GM19023 (cell line): ENCODE data around the gene PLEKHA5.
A peak's percentile ranks its signal among the peaks of the same experiment; 100 is the strongest.
"Not testable (repeated sequence)": the region's sequence is repeated elsewhere in the genome, so short reads cannot be mapped to it uniquely, and the experiment has no call there.

ENCODE experiments used
- ATAC-seq: cut with Tn5 transposase; IDR thresholded peaks from one replicate; pipeline ENCODE4 v1.9.1; 2021; ENCODE audit warnings: mild to moderate bottlenecking, moderate library complexity; ENCODE audit not compliant: unreplicated experiment

Gene PLEKHA5

DNA sequence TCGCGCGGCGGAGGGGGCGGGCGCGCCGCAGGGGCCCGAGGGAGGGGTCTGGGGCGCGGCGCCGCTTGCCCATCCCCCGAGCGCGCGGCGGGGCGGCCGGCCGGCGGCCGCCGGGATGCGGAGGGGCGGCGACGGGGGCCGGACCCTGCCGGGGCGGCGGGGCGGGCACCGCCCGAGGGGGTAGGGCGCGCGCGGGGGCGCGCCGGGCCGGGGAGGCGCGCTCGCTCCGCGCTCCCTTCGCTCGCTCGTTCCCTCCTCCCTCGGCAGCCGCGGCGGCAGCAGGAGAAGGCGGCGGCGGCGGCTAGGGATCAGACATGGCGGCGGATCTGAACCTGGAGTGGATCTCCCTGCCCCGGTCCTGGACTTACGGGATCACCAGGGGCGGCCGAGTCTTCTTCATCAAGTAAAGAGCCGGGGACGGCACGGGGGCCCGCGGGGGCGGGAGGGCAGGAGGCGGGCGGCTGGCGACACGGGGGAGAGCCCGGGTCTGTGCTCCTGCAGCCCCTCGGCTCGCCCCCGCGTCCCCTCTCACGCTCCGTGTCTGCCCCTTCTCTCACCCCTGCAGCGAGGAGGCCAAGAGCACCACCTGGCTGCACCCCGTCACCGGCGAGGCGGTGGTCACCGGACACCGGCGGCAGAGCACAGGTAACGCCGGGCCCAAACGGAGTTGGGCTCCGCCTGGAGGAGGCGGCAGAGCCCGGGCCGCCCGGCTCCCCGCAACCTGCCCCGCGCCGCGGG lies at the start of gene PLEKHA5:
PLEKHA5 (plus strand) TSS at position 248 of the 738 bp plus-strand sequence; CDS start at position 315, 67 bp downstream.
- peak; percentile 51 for ATAC-seq

GRCh38 chr12:19080918-19081317 lies 48.6 kb upstream of the PLEKHA5 start:
- ATAC-seq: no peak

GRCh38 chr12:19082365-19082911 lies 47.1 kb upstream of the PLEKHA5 start:
- ATAC-seq: no peak

DNA sequence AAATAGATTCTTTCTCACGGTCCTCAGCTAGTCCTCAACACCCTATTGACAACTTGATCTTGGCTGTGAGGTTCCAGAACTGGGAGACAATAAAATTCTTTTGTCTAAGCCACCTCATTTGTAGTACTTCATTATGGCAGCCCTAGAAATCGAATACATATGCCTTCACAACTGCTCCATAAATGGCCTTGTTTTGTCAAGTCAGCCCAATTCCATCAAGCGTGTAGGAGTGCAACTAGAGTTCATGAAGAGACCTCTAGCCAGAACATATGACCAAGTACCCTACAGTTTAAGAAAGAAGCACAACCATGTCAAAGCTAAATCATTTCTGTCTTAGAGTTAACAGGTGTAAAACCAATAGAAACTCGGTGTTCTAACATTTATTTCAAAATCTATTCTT lies 45.0 kb upstream of the PLEKHA5 start:
- ATAC-seq: no peak

- no peak for ATAC-seq
Measured at GRCh38 chr12:19085090-19085489, 44.4 kb upstream of the PLEKHA5 start.

GRCh38 chr12:19088606-19089005 lies 40.9 kb upstream of the PLEKHA5 start:
- ATAC-seq: no peak

DNA sequence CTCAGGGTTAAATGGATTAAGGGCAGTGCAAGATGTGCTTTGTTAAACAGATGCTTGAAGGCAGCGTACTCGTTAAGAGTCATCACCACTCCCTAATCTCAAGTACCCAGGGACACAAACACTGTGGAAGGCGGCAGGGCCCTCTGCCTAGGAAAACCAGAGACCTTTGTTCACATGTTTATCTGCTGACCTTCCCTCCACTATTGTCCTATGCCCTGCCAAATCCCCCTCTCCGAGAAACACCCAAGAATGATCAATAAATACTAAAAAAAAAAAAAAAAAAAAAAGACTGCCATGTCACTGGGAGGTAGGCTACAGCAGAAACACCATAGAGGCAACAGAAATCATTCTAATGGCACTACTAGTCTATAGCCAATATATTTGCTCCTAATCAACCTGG lies 37.1 kb upstream of the PLEKHA5 start:
- not testable (repeated sequence) for ATAC-seq

GRCh38 chr12:19093218-19093617 lies 36.3 kb upstream of the PLEKHA5 start:
- no peak for ATAC-seq

DNA sequence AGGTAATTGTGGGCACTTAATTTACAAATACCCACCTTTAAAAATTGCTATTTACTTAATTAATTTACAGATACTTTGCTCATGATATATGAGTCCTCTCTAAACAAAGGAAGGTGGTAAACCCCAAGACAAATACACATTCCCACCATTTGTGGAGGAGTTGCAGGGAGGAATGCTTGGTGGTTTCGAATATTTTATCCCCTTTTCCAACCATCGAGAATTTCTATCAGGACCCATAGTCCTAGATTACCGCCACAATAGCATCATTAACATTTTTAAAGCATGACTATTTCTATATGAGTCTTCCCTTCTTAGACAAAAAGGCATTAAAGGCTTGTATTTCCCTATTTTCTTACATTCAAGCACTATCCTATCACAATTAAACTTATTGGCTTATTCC lies 34.2 kb upstream of the PLEKHA5 start:
- no peak for ATAC-seq

- no peak for ATAC-seq
Measured at GRCh38 chr12:19095756-19096480, 33.6 kb upstream of the PLEKHA5 start.

DNA sequence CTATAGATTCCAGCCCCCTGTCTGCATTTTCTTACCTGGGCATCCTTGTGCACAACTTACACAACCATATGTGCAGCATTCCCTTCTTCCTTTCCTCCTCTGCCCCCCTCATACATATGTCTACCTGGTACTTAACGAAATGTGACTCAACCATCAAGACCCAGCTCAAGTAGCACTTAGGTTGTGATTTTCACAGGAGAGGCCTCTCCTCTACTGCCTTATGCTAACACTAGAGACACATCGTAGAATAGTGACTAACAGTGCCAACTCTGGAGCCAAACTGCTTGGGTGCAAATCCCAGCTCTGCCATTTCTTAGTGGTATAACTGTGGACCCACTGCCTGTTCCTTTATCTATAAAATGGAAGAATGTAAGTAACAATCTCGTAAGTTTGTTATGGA lies 24.1 kb upstream of the PLEKHA5 start:
- ATAC-seq: no peak

DNA sequence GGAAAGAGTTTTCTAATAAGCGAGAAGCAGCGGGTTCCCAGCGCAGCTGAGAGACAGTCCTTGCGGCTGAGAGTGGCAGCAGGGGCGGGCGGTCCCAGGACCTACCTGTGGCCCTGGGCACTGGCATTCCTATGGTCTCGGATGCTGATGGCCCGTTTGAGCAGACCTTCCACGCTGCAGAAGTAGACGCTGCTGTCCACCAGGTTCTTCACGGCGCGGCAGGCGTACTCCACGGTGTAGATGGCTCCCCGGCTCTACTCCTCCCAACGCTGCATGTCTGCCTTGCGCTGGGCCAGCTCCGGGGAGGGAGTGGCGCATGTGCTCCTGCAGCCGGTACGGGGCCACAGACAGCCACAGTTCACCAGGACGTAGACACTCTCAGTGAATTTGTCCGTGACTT lies 21.8 kb upstream of the PLEKHA5 start:
- no peak for ATAC-seq

DNA sequence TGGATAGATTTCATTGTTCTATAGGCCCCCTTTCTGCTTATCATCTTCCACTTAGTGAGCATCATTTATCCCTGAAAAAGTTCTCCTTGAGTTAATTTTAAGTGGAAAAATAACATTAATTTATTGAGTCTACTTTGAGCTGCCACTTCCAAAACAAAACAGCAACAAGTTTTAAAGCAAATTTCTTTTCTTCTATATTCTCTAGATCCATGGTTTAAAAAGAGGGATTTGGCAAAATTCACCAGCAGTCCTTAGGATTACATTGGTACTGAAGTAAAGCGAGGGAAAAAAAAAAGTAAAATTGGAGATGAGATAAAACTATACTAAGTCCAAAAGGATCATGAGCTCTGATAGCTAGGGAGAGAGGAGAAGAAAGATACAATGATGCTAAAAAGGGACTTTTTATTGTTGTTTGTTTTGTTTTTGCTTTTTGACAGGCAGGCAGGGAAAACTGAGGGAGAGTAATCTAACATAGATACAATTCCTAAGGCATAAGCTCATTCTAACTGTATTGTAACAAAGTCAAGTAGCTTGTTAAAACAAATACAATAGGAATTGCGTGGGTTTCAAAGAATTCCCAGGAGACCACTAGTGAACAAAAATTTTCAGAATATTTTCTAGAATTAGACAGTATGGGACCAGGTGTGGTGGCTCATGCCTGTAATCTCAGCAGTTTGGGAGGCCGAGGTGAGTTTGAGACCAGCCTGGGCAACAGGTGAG lies 19.2 kb upstream of the PLEKHA5 start:
- ATAC-seq: no peak

GRCh38 chr12:19113464-19113863 lies 16.1 kb upstream of the PLEKHA5 start:
- no peak for ATAC-seq

GRCh38 chr12:19115285-19115684 lies 14.2 kb upstream of the PLEKHA5 start:
- ATAC-seq: no peak

- no peak for ATAC-seq
Measured at GRCh38 chr12:19119440-19119839, 10.1 kb upstream of the PLEKHA5 start.

- no peak for ATAC-seq
Measured at GRCh38 chr12:19120795-19121194, 8.7 kb upstream of the PLEKHA5 start.

DNA sequence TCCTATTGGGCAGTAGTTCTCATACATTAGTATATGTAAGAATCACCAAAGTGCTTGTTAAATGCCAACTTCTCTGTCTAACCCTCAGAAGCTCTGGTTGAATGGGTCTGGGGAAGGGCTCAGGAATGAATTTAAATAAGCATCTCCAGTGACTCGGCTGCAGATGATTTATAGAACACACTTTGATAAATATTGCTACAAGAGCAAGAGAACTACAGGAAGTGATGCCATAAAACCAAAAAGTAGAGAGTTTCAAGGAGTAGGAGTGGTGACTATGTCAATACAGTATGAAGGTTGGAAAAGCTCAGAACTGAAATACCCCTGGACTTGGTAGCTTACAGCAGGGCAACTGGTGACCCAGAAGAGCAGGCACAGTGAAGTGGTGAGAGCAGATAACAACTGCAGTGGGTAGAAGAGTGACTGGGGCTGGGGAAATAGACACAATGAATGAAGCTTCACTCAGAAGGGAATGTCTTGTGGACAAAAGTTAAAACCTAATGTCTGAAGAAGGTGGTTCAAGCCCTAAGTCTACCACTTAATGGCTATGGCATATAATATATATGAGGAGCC lies 8.0 kb upstream of the PLEKHA5 start:
- no peak for ATAC-seq

GRCh38 chr12:19125325-19125724 lies 4.2 kb upstream of the PLEKHA5 start:
- ATAC-seq: no peak

- no peak for ATAC-seq
Measured at GRCh38 chr12:19127270-19127669, 2.3 kb upstream of the PLEKHA5 start.

GRCh38 chr12:19128485-19128884 lies 1.0 kb upstream of the PLEKHA5 start:
- ATAC-seq: no peak
